ENCODE data around the gene RBM4B.
A peak's percentile ranks its signal among the peaks of the same experiment; 100 is the strongest.

Gene RBM4B

DNA sequence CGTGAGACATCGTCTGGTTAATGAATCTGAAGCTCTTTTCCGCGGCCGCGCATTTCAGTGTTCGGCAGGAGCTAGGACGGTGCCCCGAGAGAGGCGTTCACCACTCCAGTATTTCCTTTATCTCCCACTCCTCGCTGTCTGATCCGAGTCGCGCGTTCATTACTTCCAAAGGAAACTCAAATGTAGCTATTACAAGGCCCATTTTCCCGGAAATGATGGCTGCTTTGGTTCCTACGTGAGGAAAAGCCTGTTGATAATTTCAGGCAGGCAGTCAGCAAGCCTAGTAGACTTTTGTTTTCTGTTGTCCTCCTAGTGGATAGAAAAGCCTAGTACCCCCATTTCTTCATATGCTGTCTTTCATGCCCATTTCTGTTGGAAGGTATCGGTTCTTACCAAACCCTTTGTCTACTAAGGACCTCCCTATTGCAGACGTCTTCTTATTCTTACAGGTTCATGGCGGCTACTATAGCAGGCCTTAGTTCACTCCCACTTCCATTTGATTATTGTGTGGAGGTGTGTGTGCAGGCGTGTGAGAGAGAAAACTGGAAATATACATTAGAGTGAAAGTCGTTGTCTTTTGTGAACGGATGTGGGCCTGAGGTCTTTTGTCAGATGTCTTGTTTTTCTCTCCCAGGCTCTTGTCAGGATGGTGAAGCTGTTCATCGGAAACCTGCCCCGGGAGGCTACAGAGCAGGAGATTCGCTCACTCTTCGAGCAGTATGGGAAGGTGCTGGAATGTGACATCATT lies 38.4 kb downstream of the RBM4B start:
- DNase-seq: no peak

DNA sequence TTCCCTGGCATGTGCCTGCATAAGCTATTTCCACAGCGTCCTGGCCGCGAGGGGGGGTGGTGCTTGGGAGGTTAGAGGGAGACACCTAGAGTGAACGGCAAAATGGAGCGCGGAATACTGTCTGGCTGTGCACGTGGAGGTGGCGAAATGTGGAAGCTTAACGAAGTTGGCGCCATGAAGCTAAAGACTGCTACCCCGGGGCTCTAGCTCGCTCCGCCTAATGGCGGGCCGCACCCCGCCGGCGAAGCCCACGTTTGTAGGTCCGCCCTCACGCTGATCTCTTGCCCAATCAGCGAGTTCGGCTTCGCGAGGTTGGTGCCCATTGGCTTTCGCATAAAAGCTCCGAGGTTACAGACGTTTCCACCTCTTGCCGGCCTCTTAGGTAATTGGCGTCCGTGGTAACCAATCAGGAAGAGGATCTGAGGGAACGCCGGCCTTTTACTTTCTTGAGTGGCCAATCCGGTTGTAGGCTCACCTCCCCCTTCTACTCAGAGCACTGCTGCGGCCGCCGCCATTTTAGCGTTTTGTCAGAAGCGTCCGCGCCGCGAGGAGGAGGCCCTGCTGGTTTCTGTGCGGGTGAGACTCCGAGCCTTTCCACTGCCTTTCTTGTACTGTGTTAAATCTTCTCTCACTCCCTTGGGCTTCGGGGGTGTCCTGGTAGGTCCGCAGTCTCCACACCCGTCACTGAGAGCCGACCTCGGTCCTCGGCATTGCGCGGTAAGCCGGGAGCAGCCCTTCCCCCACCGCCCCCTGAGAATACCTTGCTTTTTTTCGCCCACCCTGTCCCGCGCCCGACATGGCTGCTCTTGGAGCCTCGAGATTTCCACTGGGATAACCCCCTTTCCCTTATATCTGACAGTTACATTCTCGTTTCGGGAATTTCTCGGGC lies 39.3 kb downstream of the RBM4B start, which contains the start of gene RBM4:
Gene RBM4, plus strand, starts transcription at position 527 of the 889 bp plus-strand sequence. CDS start 1,009 bp downstream, outside the sequence.
- peak; percentile 100 for DNase-seq

DNA sequence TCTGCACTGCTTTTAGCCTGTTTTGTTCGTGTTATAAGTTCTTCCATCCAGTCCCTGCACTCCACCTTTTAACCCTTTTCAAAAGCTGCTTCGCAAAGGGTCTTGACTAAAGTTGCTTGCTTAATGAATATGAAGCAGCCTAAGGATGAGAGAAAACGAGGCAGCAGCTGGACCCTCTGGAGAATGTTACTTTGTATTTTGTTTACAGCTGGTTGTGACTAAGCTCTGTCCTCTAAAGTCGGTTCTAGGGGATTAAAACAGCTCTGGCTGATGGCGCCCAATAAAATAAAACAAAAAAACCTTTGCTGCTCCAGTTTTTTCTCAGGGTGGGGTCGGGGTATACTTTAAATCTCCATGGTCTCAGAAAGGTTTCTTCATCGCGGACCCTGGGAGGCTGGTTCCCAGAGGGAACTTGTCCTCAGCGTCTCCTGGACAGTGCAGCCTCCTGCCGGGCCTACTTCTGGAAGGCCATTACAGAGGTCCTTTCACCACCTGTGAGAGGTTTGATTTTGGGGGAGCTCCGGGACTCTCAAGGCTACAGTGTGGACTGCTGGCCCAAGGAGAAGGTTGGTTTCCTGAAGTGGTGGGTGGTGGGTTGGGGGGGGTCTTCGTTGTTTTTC lies 40.0 kb downstream of the RBM4B start:
- no peak for DNase-seq

DNA sequence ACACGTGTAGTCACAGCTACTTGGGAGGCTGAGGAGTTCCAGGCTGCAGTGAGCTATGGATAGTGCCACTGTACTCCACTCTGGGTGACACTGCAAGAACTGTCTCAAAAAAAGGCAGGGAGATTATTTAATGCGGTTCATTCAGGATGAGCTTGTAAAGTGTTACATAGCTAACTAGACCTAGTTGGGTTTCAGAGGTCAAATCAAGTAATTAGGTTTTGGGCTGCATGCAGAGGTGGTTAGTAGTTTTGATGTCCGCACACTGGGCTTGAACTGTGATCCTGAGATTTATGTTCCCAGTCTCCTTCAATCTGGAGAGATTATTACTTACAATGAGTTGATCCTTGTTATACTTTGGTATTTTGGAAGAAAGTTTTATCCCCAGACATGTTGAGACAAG lies 41.3 kb downstream of the RBM4B start:
- no peak for DNase-seq

DNA sequence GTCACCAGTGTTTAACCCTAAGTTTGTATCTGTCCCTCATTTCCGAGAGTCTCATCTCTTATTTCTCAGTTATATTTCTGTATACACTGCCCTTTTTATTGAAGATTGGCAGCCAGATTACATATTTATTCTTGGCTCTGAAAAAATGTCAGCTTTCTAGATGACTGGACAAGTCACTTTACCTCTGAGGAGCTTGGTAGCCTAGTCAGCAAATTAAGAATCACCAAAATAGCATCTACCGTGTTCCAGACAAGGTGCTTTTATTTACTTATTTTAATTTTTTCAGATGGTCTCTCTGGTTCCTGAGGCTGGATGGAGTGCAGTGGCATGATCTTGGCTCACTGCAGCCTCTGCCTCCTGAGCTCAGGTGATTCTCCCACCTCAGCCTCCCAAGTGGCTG lies 44.7 kb downstream of the RBM4B start:
- no peak for DNase-seq

DNA sequence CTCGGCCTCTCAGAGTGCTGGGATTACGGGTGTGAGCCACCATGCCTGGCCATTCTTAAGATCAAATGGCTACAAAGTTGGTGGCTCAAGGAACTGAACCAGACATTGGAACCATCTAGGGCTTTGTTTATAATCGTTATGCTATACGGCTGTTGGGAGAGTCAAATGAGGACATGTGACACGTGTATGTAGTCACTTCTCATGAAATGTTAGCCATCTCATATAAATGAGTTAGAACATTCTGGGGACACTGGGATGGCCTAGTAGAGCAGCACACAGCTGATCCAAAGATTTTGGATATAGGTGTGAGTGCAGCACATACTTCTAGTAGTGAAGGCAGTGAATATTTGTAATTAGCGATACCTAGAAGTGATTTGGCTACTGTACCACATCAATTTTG lies 45.8 kb downstream of the RBM4B start:
- DNase-seq: no peak

DNA sequence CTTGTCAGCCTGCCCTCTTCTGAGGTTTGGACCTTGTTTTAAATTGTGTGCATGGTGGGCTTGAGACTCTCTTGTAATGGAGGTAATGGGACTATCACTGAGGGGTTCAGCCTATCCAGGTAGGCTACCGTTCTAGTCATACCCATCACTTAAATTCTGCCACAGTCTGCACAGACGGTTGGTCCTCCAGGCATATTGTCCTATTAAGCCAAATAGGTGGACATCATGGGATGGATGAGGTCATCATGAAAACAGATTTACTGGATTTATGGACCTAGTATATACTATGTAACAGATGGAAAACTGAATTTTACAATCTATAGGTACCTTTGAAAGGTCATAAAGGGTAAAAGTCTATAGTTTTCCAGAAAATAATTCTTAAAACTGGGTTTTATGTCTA lies 48.3 kb downstream of the RBM4B start:
- no peak for DNase-seq

DNA sequence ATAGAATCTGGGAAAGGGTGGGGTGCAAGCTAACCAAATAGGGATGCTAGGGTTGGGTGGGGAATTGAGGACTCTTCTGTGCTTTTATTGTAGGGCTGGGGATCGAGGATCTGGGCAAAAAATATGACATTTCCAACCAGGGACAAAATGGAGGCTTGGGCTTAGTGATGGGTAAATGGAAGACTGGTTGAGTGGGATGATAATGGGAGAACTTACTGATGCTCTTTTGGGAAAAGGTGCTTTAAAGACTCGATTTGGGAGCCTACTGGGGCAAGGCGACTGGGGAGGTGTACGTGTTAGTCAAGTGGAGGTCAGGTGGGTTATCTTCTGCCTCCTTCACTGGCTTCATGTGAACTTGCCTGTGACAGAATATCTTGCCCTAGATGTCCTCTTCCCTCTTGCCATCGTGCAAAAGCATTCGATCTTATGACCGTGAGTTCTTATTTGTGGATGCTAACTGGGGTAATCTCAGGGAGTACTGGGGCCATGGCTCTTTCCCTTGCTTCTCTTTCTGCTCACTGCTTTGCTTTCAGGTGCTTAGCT lies 49.6 kb downstream of the RBM4B start:
- no peak for DNase-seq

DNA sequence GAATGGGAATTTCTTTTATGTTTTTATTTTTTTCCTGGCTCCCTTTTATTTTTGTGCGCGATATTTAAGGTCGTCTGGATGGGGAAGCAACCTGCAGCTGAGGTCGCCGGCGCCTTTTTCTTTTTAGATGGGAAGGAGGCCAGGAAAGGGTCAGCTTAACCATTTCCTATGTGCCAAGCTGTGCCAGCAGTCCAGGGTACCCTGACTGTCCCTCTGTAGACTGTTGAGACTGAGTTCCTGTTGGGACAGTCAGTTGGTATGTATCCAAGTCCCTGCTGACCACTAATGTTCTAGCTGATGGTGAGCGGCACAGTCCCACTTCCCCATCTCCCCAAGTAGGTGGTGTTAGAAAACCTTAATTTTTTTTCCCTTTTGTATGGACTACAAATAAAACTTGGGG lies 50.8 kb downstream of the RBM4B start:
- no peak for DNase-seq

DNA sequence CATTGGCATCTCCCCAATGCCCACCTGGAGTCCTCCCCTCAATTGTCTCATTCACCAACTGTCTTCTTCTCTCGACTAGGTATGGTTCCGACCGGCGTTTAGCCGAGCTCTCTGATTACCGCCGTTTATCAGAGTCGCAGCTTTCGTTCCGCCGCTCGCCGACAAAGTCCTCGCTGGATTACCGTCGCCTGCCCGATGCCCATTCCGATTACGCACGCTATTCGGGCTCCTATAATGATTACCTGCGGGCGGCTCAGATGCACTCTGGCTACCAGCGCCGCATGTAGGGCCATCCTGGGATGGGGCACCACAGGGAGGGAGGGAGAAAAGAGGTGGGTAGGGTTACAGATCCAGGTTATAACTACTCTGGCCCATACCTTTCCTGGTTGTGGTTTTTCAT lies 51.3 kb downstream of the RBM4B start:
- no peak for DNase-seq

DNA sequence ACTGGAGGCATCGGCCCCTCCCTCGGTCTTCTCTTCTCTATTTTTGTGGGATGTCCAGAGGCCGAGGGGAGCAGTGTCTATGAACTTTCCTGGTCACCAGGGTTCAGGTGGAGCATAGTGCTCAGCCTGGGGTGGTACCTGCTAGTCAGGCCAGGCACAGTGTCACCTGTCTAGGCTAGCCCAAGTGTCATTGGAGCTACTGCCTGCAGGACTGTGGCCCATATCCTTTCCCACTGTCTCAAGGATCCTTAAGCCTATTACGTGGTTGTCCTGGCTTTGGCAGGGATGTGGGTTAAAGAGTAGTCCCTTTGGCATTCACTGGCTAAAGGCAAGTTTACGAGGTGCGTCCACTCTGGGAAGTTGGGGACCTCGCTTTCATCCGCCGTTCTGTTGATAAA lies 51.9 kb downstream of the RBM4B start:
- DNase-seq: no peak

DNA sequence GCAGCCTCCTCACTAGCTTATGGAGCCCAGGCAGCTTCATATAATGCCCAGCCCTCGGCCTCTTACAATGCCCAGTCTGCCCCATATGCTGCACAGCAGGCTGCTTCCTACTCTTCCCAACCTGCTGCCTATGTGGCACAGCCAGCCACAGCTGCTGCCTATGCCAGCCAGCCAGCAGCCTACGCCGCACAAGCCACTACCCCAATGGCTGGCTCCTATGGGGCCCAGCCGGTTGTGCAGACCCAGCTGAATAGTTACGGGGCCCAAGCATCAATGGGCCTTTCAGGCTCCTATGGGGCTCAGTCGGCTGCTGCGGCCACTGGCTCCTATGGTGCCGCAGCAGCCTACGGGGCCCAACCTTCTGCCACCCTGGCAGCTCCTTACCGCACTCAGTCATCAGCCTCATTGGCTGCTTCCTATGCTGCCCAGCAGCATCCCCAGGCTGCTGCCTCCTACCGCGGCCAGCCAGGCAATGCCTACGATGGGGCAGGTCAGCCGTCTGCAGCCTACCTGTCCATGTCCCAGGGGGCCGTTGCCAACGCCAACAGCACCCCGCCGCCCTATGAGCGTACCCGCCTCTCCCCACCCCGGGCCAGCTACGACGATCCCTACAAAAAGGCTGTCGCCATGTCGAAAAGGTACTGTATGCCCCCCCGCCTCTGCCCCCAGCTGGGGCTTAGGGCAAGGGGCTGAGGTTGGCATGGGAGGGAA lies 52.5 kb downstream of the RBM4B start:
- no peak for DNase-seq

DNA sequence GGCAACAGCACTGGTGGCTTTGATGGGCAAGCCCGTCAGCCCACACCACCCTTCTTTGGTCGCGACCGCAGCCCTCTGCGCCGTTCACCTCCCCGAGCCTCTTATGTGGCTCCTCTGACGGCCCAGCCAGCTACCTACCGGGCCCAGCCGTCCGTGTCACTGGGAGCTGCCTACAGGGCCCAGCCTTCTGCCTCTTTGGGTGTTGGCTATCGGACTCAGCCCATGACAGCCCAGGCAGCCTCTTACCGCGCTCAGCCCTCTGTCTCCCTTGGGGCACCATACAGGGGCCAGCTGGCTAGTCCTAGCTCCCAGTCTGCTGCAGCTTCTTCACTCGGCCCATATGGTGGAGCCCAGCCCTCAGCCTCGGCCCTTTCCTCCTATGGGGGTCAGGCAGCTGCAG lies 53.2 kb downstream of the RBM4B start:
- DNase-seq: no peak

DNA sequence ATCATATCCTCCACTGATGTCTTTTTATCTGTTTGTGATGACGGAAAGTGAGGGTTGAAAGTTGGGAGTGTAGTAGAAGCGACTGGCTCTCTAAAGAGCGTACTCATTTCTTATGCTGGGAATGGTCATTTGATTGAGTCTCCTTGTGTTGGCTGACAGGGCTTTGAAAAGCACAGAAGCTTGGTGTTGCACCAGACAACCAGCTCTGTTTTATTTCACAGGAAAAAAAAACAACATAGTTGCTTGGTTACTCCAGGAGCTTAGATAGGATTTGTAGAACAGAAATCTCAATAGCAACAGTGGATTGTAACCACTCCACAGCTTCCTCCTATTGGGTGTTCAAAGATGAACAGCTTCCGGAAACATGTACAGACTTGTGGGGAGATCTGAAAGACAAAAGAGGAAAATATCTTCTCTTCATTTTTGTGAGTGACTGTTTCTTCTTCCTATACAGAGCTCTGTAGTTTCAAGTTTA lies 58.6 kb downstream of the RBM4B start:
- no peak for DNase-seq

DNA sequence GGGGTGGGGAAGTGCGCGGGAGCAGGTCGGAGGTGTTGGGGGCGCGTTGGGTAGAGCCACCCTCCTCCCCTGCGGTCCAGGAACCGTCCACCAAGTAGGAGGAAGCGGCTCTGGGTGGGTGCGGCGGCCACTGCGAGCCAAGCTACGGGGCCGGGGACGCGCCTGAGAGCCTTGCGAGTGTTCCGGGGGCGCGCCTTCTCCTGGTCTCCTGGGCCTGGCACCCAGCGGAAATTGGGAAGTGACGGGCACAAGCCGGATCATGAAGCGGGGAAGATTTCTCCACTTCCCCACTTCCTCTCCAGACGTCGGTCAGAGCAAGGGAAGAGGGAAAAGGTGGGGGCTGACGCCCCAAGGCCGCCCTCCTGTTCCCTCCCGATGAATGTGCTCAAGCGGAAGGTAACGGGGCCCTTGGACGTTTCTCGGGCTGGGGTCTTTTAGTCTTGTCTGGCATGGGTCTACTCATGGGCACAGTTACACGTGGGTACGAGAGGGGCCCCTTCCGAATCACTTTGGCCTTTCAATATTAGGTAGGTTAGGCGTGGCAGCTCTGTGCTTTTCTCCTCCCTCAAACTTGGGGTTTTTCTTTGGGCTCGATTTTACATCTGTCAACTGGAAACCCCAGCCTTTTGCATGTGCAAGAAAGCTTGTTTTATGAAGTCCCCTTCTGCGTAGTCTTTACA lies 60.4 kb downstream of the RBM4B start:
- peak; percentile 52 for DNase-seq

DNA sequence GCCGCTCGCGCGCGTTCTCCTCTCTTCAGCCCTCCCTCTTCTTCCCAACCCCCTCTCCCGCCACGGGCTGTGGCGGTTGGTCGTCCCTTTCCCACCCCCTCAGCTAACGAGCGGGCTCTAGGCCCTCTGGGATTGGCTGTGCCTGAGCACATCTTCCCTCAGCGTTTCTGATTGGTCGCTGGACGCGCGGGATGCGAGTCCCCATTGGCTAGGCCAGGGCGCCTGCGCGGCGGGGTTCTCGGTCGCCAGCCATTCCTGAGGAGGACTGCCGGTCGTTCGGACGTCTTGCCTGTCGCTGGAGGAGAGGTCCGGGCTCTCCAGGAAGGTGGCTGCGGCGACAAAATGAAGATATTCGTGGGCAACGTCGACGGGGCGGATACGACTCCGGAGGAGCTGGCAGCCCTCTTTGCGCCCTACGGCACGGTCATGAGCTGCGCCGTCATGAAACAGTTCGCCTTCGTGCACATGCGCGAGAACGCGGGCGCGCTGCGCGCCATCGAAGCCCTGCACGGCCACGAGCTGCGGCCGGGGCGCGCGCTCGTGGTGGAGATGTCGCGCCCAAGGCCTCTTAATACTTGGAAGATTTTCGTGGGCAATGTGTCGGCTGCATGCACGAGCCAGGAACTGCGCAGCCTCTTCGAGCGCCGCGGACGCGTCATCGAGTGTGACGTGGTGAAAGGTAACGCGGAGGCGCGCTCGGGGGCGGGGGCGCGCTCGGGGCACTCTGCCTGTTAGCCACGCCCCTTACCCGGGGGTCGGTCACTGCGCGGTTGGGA lies 61.1 kb downstream of the RBM4B start, which contains the start of gene RBM14:
Gene RBM14, plus strand, starts transcription at position 252 of the 776 bp plus-strand sequence. Its CDS starts 91 bp downstream, at position 343.
- peak; percentile 99 for DNase-seq

Measured in NCI-H345 (cell line).